Loucy (cell line): ENCODE data around the gene ZC2HC1B.

Experiments
- CTCF ChIP-seq: fragments of 200-600 bp; sonication (generic); conservative IDR thresholded peaks from 2 replicates; pipeline ENCODE4 v1.5.1; 2014; ENCODE audit warnings: mild to moderate bottlenecking, antibody characterized with exemption, low read length
- EZH2phosphoT487 ChIP-seq: fragments of 200-600 bp; IDR thresholded peaks from 2 replicates; pipeline ENCODE4 v1.6.1; 2018; ENCODE audit warnings: antibody characterized with exemption, mild to moderate bottlenecking, moderate library complexity, borderline replicate concordance

GRCh38 chr6:143823548-143823947 lies 40.7 kb upstream of the ZC2HC1B start:
- TF ChIP-seq CTCF (no peak), EZH2phosphoT487 (no peak)
